Esophagus squamous epithelium (tissue), 4 donors: ENCODE results near the gene EHMT1.

ENCODE experiments used
- CTCF ChIP-seq, 6 experiments: fragments of 450-650 bp in 4 of 6; fragments of 200-600 bp in 2 of 6; sonication (generic) in 2 of 6; IDR thresholded peaks; one replicate each; pipeline ENCODE4 v1.5.1; 2016 to 2019; ENCODE audit warnings: antibody characterized with exemption in 6 of 6, mild to moderate bottlenecking in 4 of 6, moderate library complexity in 4 of 6
- POLR2A ChIP-seq, 4 donors: fragments of 450-650 bp; IDR thresholded peaks; one replicate each; pipeline ENCODE4 v1.6.1; 2017; ENCODE audit warnings: antibody characterized with exemption in 4 of 4, mild to moderate bottlenecking in 4 of 4, moderate library complexity in 3 of 4

GRCh38 chr9:137739371-137740309 is 120.8 kb downstream of the EHMT1 start:
- TF ChIP-seq CTCF (IDR thresholded peaks at IDR 0.05): no peak
- no peak for TF ChIP-seq POLR2A (IDR thresholded peaks at IDR 0.05)
